Measurements from ENCODE around the gene SLC6A8.

GRCh38 chrX:153736871-153737441, 49.2 kb downstream of the SLC6A8 start:
- TF ChIP-seq, protein P1, sequence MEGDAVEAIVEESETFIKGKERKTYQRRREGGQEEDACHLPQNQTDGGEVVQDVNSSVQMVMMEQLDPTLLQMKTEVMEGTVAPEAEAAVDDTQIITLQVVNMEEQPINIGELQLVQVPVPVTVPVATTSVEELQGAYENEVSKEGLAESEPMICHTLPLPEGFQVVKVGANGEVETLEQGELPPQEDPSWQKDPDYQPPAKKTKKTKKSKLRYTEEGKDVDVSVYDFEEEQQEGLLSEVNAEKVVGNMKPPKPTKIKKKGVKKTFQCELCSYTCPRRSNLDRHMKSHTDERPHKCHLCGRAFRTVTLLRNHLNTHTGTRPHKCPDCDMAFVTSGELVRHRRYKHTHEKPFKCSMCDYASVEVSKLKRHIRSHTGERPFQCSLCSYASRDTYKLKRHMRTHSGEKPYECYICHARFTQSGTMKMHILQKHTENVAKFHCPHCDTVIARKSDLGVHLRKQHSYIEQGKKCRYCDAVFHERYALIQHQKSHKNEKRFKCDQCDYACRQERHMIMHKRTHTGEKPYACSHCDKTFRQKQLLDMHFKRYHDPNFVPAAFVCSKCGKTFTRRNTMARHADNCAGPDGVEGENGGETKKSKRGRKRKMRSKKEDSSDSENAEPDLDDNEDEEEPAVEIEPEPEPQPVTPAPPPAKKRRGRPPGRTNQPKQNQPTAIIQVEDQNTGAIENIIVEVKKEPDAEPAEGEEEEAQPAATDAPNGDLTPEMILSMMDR (IDR thresholded peaks at IDR 0.05): no peak
- no peak for TF ChIP-seq POLR2A (IDR thresholded peaks at IDR 0.05)
